A673 (cell line): Measurements from ENCODE around the gene TACC2. TPM values are rescaled to one million over a fixed set of nuclear protein-coding genes. Genes with fewer than 3 reads are reported as not detected.

Experiments
- BruUV-seq: library from RNA; stranded (reverse); fragments of 400-500 nt; replicated peaks from 2 replicates; lab custom pipeline; 2021; lab: Mats Ljungman, UMichigan
- CTCF ChIA-PET: fragments of 300-600 bp; sonication (Branson Sonifier 250); formaldehyde crosslinking; loops from one replicate; lab custom pipeline; 2022; ENCODE audit warnings: antibody characterized with exemption; lab: Charles Lee
- POLR2A ChIA-PET: fragments of 300-600 bp; sonication (Branson Sonifier 250); formaldehyde crosslinking; loops from one replicate; lab custom pipeline; 2022; ENCODE audit warnings: antibody characterized with exemption; ENCODE audit not compliant: low non-redundant PET; lab: Charles Lee
- DNase-seq: peaks from one replicate; pipeline ENCODE4 v3.0.0-alpha.2; 2015; ENCODE audit warnings: low spot score
- H3K27ac ChIP-seq: fragments of 200-600 bp; sonication (generic); 2 replicates; pipeline ENCODE4 v1.5.1; 2016; ENCODE audit warnings: mixed run types, low read depth, mild to moderate bottlenecking, mixed read lengths, antibody characterized with exemption, low read length; ENCODE audit not compliant: poor library complexity, severe bottlenecking
- H3K27me3 ChIP-seq: fragments of 200-600 bp; sonication (generic); replicated peaks from 2 replicates; pipeline ENCODE4 v1.6.1; 2017; ENCODE audit warnings: mixed run types, low read depth, mild to moderate bottlenecking, mixed read lengths, antibody characterized with exemption, low read length; ENCODE audit not compliant: insufficient read depth, poor library complexity
- H3K36me3 ChIP-seq: fragments of 200-600 bp; sonication (generic); 2 replicates; pipeline ENCODE4 v1.6.1; 2016; ENCODE audit warnings: mixed run types, mild to moderate bottlenecking, mixed read lengths, antibody characterized with exemption, low read length; ENCODE audit not compliant: insufficient read depth, poor library complexity, severe bottlenecking
- H3K4me1 ChIP-seq: fragments of 200-600 bp; sonication (generic); 2 replicates; pipeline ENCODE4 v1.6.1; 2017; ENCODE audit warnings: mixed run types, mild to moderate bottlenecking, mixed read lengths, antibody characterized with exemption, low read length; ENCODE audit not compliant: insufficient read depth, poor library complexity, severe bottlenecking
- H3K4me3 ChIP-seq: fragments of 200-600 bp; sonication (generic); 2 replicates; pipeline ENCODE4 v1.5.1; 2016; ENCODE audit warnings: low read depth, mixed run types, mild to moderate bottlenecking, mixed read lengths, low read length; ENCODE audit not compliant: poor library complexity, severe bottlenecking
- H3K9me3 ChIP-seq: fragments of 200-600 bp; sonication (generic); 2 replicates; pipeline ENCODE4 v1.6.1; 2016; ENCODE audit warnings: mixed run types, low read depth, mild to moderate bottlenecking, mixed read lengths, antibody characterized with exemption, low read length; ENCODE audit not compliant: poor library complexity, severe bottlenecking
- EZH2 ChIP-seq: fragments of 200-600 bp; sonication (generic); IDR thresholded peaks from 2 replicates; pipeline ENCODE4 v1.6.1; 2017; ENCODE audit warnings: borderline replicate concordance, low read depth, mild to moderate bottlenecking, mixed read lengths, antibody characterized with exemption, low read length; ENCODE audit not compliant: poor library complexity, severe bottlenecking
- intact Hi-C: fragments of 100-400 bp; cut with micrococcal nuclease; formaldehyde crosslinking; loops from one replicate; pipeline ENCODE4 v1.10.0; 2022; ENCODE audit not compliant: unreplicated experiment
- total RNA-seq: library from RNA; stranded (reverse); gene quantifications from 2 replicates; pipeline ENCODE4 v1.2.3, GENCODE V29; 2021
- TF ChIP-seq, protein P1 (sequence below): fragments of 300-800, 200-600 bp; sonication (generic); conservative IDR thresholded peaks from 2 replicates; pipeline ENCODE4 v1.5.1; 2017; ENCODE audit warnings: low read depth, mild to moderate bottlenecking, antibody characterized with exemption, low read length, moderate library complexity, mixed read lengths

Gene TACC2
- total RNA-seq, 1 experiment from 2014 or later, result 0.62 TPM

DNA sequence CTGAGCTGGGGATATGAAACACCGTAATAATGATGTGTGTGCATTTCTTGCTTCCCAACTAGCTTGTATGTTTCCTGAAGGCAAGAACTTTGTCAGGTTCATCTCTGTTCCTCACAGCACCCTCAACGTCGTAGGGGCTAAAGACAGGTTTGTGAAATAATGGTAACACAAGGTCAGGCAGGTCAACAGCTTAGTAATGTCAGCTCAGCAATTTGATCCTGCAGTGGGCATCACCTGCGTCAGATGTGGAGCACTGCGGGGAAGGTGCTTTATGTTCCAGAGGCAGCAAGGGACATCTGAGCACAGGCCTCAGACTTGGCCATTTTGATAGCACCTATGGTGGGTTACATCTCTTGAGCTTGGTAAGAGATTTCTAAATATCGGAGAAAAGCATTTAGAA is 230.4 kb downstream of the TACC2 start:
- H3K4me3 ChIP-seq, result no peak overlapping the region
- intact Hi-C loops, result no loop called here
- peaks cover 49% of the 10 kb centered on the region for H3K27me3 ChIP-seq
- DNase-seq, result no peak
- no peaks in the 10 kb centered on the region for H3K36me3 ChIP-seq
- POLR2A ChIA-PET, result no interaction called here
- CTCF ChIA-PET, result no interaction called here
- no peaks in the 10 kb centered on the region for H3K4me1 ChIP-seq
- H3K9me3 ChIP-seq, result no peaks in the 10 kb centered on the region
- BruUV-seq, result no TSS peak
- H3K27ac ChIP-seq, result no peak overlapping the region
- TF ChIP-seq EZH2, result no peak
- TF ChIP-seq, protein P1, sequence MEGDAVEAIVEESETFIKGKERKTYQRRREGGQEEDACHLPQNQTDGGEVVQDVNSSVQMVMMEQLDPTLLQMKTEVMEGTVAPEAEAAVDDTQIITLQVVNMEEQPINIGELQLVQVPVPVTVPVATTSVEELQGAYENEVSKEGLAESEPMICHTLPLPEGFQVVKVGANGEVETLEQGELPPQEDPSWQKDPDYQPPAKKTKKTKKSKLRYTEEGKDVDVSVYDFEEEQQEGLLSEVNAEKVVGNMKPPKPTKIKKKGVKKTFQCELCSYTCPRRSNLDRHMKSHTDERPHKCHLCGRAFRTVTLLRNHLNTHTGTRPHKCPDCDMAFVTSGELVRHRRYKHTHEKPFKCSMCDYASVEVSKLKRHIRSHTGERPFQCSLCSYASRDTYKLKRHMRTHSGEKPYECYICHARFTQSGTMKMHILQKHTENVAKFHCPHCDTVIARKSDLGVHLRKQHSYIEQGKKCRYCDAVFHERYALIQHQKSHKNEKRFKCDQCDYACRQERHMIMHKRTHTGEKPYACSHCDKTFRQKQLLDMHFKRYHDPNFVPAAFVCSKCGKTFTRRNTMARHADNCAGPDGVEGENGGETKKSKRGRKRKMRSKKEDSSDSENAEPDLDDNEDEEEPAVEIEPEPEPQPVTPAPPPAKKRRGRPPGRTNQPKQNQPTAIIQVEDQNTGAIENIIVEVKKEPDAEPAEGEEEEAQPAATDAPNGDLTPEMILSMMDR, result no peak

DNA sequence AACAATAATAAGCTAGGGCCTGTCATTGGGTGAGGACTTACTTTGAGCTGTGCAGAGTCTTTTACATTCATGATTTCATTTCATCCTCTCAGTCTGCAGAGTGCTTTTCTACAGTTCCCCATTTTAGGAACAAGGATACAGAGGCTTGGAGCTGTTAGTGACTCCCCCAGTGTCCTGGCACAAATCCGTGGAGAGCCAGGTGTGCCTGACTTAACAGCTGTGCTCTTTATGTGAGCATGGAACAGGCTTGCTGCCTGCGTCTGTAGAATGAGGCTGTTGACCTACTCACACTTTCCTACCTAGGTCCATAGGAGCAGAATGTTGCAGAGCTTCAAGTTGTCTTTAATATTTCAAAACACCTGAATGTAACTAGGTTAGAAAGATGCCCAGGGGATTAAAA is 231.8 kb downstream of the TACC2 start:
- no peak overlapping the region for H3K4me3 ChIP-seq
- intact Hi-C loops, result no loop called here
- no peak overlapping the region for H3K27ac ChIP-seq
- no peaks in the 10 kb centered on the region for H3K9me3 ChIP-seq
- no peaks in the 10 kb centered on the region for H3K4me1 ChIP-seq
- ChIA-PET CTCF (no interaction called here), POLR2A (no interaction called here)
- no peak for DNase-seq
- no peak for TF ChIP-seq EZH2
- TF ChIP-seq, protein P1, result no peak
- no peaks in the 10 kb centered on the region for H3K36me3 ChIP-seq
- no TSS peak for BruUV-seq
- peaks cover 46% of the 10 kb centered on the region for H3K27me3 ChIP-seq

DNA sequence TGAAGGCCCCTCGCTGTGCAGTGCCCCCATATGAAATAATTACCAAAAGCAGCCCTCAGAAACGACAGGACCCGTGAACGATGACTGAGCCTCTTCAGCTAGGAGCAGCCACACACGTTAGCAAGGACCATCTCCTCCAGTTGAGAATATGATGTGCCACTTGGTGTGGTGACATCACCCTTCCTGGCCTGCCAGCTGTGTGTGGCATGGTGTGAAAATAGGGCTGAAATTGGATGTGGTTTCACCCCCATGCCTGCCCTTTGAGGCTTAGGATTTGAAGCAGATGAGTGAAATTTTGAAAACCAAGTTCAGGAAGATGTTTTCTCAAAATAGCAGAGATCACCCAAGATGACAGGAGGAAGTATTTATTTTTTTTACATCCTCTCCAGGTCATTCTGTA is 233.0 kb downstream of the TACC2 start:
- Histone ChIP-seq H3K4me3 (no peak overlapping the region), H3K4me1 (no peaks in the 10 kb centered on the region), H3K36me3 (no peaks in the 10 kb centered on the region), H3K9me3 (no peaks in the 10 kb centered on the region), H3K27ac (no peak overlapping the region), H3K27me3 (peaks cover 45% of the 10 kb centered on the region)
- BruUV-seq, result no TSS peak
- CTCF ChIA-PET, result no interaction called here
- no peak for TF ChIP-seq EZH2
- TF ChIP-seq, protein P1, result no peak
- DNase-seq, result no peak
- POLR2A ChIA-PET, result no interaction called here
- intact Hi-C loops, result no loop called here
